Activated T-cell treated with anti-CD3 and anti-CD28 coated beads, Interleukin-2, amount 50 U/mL, for 48 hours (primary cell): ENCODE data around the gene CFAP157.

Experiments used
- DNase-seq, 2 experiments: peaks; one replicate each; pipeline ENCODE4 v3.0.0-alpha.2; 2020

CFAP157 gene

GRCh38 chr9:127716412-127716811 is 9.6 kb downstream of the CFAP157 start:
- DNase-seq = no peak

GRCh38 chr9:127717766-127718165 is 11.0 kb downstream of the CFAP157 start:
- no peak for DNase-seq

GRCh38 chr9:127720031-127720864 is 13.5 kb downstream of the CFAP157 start:
- peak; percentile 31 to 37 for DNase-seq

- no peak for DNase-seq
Measured at GRCh38 chr9:127720865-127721227, 14.1 kb downstream of the CFAP157 start.

GRCh38 chr9:127721391-127721821 is 14.6 kb downstream of the CFAP157 start:
- DNase-seq = no peak

GRCh38 chr9:127722055-127722745 is 15.4 kb downstream of the CFAP157 start:
- DNase-seq = no peak

GRCh38 chr9:127723013-127723412 is 16.2 kb downstream of the CFAP157 start:
- DNase-seq = no peak

GRCh38 chr9:127723444-127723843 is 16.7 kb downstream of the CFAP157 start:
- DNase-seq = no peak

- DNase-seq = no peak
Measured at GRCh38 chr9:127724012-127724411, 17.2 kb downstream of the CFAP157 start.

GRCh38 chr9:127726871-127727270 is 20.1 kb downstream of the CFAP157 start:
- no peak for DNase-seq

- DNase-seq = no peak
Measured at GRCh38 chr9:127728808-127729207, 22.0 kb downstream of the CFAP157 start.

- no peak for DNase-seq
Measured at GRCh38 chr9:127729522-127730256, 22.9 kb downstream of the CFAP157 start.

- no peak for DNase-seq
Measured at GRCh38 chr9:127730262-127730661, 23.5 kb downstream of the CFAP157 start.

GRCh38 chr9:127730799-127731410 is 24.1 kb downstream of the CFAP157 start:
- DNase-seq = no peak

- no peak for DNase-seq
Measured at GRCh38 chr9:127731938-127732337, 25.1 kb downstream of the CFAP157 start.

GRCh38 chr9:127732444-127732843 is 25.7 kb downstream of the CFAP157 start:
- no peak for DNase-seq

- no peak for DNase-seq
Measured at GRCh38 chr9:127733614-127734013, 26.8 kb downstream of the CFAP157 start.

GRCh38 chr9:127734247-127734746 is 27.5 kb downstream of the CFAP157 start:
- DNase-seq = no peak

- DNase-seq = peak; percentile 99
Measured at GRCh38 chr9:127734747-127735529, 28.1 kb downstream of the CFAP157 start, which contains the start of gene TOR2A. Gene TOR2A (minus strand): TSS chr9:127735294. CDS start chr9:127735270, 24 bp downstream.

GRCh38 chr9:127735530-127736185 is 28.9 kb downstream of the CFAP157 start:
- no peak for DNase-seq

- no peak for DNase-seq
Measured at GRCh38 chr9:127738666-127739065, 31.9 kb downstream of the CFAP157 start.
